Fibroblast of skin of left quadriceps (primary cell): ENCODE measurements around the gene MRPL1.

Source experiments
- DNase-seq, 2 experiments: peaks; one replicate each; pipeline ENCODE4 v3.0.0-alpha.2; 2013; ENCODE audit warnings: low read depth in 2 of 2

Gene MRPL1

DNA sequence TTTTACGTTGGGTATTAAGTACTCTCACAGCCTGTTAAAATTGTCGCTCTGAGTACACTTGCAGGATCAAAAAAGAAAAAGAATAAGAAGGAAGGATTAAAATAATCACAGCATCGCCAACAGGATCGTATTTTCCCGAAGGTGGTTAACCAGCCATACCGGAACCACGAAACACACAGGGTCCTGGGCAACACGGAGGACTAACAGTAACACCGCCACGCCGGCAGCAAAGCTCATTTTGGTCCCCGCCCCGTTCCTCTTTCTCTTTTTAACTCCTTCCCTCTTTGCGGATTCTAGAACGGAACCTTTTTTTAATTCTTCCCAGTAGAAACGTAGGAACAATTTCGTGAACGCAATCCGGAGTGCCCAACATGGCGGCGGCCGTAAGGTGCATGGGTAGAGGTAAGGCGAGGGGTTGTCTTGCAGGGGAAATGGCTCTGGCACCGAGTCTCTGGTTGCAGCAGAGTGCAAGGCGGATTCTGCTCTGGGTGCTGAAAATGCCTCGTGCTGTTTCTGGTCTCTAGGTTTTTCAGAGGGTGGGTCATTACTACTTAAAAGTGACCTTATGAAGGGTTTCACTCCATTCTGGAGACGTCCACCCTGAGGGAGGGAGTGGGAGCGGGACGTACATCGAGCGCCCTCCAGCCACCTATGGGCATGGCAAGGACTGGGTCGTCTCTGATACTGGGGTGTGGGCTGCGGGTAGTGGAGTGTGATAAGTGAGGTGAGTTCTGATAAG is at the start of gene MRPL1:
MRPL1 (plus strand) TSS at position 353 of the 739 bp plus-strand sequence; CDS start at position 372, 19 bp downstream.
- DNase-seq = peak; percentile 93 to 94

DNA sequence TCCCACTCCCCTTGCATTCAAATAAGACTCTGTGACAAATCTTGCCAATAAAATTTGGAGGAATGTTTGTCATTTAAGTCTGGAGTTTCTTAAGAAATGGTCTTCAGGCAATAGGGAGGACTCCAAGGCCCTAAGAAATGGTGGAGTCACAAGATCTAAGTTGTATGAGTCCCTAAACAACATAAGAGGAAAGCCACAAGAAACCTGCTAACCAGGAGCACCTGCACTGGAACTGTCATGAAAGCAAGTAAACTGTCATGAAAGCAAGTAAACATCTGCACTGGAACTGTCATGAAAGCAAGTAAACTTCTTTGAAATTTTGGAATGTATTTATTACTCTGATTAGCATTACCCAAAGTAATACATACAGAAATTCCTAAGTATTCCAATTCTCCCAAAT is 47.0 kb upstream of the MRPL1 start:
- DNase-seq = no peak

GRCh38 chr4:77816546-77816945 is 46.1 kb upstream of the MRPL1 start:
- no peak for DNase-seq

DNA sequence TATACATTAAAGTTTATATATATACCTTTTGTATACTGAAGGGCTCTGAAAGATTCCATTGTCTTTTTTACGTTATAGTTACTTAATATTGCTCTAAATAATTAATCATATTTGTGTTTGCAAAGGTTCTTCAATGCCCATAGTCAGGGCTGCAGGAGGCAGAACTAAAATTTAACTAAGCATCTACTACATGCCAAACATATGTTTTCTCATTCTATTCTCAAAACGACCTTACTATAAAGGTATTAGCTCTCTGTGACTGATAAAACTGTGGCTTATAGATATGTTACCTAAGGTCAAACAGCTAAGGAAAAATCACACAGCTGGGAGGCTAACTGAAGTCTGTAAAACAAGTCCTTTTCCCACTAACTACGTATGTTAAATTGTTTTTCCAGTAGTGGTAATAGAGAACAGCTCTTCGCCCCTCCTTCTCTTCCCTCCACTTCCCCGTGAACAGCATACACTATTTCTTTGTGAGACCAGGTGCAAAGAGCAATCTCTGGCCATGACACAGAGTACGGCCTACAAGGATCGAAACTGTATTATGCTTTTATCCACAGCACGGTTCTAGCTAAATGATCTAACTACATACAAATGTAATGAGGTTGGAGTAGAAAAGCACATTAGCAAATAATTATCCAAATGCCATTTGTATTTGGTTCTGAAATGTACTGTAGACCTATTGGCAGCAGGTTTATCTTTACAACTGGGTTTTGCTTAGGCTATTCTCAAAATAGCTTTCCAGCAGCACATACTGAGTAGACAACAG is 45.1 kb upstream of the MRPL1 start:
- no peak for DNase-seq

DNA sequence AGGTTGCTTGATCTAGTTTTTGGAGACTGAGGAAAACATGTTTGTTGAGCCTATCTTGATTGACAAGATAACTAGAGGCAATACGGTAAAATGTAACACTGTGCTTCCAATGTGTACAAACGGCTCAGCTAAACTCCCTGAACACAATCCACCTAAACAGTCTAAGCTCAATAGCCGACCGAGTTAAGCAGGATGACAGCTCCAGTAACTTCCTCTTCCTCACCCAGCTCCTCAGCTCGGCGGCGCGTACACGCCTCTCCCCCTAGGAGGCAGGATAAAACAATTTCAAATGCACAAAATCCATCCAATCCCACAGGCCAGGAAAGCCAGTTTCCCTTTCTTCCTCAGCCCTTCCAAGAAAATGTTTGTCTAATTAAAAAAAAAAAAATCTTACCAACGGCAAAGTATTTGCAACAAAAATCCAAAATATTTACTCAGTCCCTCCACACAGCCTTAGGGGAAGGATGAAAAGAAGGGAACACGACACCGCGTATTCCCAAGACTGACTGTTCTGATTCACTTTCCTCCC is 44.5 kb upstream of the MRPL1 start:
- DNase-seq = peak; percentile 59 to 61

GRCh38 chr4:77818602-77819403 is 43.8 kb upstream of the MRPL1 start, which contains the start of gene CNOT6L:
CNOT6L (minus strand) TSS chr4:77819368; CDS start chr4:77819308, 60 bp downstream.
- DNase-seq = peak; percentile 26 to 34

DNA sequence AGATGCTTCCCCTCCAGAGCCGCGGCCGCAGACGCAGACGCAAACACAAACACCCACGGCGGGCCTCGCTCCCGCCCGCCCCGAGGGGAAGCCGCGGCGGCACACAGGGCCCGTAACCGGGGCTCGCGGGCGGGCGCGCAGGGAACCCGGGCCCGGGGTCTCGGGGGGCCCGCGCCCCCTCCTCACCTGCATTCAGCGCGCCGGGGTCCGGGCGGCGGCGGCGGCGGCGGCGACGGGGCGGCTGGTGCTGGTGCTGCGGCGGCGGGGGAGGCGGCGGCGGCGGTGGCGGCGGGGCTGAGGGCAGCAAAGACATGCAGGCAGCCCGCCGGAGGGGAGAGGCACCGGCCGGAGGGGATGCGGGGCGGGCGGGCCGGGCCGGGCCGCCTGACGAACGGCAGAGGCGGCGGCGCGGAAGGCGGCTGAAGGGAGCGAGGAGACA is 43.2 kb upstream of the MRPL1 start:
- DNase-seq = no peak

GRCh38 chr4:77819843-77820648 is 42.6 kb upstream of the MRPL1 start:
- DNase-seq = peak; percentile 52

DNA sequence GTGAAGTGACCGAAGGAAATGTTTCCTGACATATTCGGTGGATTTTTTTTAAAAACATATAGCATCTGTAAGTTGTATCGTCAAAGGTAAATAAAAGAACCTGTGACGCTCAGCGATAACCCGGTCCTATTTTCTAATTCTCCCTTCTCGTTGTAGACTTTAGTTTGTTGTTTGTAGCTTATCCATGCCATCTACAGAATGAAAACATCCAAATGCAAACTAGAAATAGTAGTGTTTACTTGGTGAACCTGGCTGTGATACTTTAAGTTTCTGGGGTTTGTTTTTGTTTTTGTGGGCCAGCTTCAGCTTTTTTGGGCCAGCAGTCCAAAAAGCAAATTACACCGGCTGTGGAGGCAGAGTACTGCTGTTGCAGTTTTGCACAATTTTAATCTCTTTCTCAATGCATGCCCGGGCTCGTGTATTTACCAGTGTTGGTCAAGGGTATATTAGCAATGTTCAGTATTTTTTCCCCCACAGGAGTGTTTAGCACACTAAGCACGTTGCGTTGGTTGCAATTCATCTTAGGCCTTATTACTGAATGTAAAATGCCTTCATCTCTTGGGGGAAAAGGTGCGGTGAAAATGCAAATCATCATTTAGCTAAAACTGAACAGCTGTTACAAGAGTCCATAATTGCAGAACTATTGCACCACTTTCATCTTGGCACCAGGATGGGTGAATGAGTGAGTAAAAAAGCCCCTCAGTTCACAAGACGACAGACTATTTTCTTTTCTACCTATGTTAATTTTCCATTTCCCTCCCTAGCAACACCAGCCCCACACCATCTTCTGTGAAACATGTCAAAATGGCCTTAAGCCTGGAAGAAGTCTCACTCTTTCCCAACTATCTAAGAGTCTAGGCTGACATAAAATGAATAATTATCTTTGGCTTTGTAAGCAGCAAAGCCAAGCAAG is 41.7 kb upstream of the MRPL1 start:
- DNase-seq = no peak

DNA sequence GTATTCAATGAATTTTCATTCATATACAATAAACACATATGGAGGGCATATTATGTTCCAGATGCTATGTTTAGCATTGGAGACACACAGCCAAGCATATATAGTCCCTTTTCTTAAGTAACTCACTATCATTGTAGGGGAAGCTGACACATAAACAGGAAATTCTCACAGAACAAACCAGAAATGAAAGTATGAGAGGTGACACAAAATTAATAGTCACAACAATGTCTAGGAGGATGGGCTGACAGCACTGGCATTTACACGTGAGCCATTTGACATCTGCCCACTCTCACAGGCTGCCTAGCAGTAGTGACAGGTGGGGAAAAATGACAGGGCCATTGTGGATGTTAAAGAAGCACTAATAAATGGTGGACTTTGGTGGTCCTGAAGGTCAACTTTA is 40.9 kb upstream of the MRPL1 start:
- DNase-seq = no peak

GRCh38 chr4:77826275-77826674 is 36.4 kb upstream of the MRPL1 start:
- no peak for DNase-seq

DNA sequence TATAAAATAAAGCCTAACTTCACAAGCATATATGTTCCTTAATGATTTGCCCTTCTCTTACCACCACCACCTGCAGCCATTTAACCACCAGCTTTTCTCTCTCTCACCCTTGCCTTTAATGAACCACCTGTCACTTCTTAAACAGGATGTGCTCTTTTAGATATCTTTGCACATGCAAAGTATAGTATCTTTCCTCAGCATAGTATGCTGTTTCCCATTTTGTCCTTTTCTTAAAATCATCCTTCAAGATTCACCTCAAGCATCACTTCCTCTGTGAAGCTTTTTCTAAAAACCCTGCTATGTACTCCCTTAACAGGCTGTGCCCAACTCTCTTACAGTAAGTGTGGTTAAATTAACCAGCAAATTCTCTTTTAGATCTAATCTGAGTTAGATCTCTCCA is 35.3 kb upstream of the MRPL1 start:
- no peak for DNase-seq

GRCh38 chr4:77833126-77833724 is 29.4 kb upstream of the MRPL1 start:
- DNase-seq = no peak

DNA sequence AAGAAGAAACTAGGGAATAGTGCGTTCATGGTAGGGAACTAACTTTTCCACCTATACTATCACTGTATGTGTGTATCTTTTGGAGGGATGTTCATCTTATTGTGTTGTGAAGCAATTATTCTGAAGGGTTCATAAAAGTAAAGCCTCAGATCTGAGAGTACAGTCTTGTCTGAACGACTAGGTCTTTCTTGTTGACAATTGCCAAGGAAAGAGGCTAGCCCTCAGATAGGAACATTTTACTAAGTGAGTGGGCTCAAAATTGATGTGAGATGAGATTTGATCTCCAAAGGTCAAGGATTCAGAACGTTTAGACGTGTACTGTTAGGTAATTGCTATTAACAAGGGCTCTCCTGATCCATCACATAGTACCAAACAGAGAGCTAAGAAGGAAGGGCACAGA is 28.2 kb upstream of the MRPL1 start:
- no peak for DNase-seq

DNA sequence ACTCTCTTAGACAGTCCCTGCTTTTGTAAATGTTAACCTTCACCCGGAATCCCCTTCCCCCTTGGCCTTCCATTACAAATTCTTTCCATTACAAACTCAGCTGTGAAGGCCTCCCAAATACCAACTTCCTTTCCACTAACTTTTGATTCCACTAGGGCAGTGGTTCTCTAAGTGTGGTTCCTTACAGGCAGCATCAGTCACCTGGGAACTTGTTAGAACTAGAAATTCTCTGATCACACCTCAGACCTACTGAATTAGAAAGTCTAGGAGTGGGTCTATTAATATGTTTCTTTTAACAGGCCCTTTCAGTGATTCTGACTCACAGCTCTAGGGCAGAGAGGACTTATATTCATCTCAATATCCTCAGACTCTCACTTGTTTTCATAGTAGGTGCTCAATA is 19.0 kb upstream of the MRPL1 start:
- DNase-seq = no peak

- no peak for DNase-seq
Observed at GRCh38 chr4:77844363-77844762, 18.3 kb upstream of the MRPL1 start.

DNA sequence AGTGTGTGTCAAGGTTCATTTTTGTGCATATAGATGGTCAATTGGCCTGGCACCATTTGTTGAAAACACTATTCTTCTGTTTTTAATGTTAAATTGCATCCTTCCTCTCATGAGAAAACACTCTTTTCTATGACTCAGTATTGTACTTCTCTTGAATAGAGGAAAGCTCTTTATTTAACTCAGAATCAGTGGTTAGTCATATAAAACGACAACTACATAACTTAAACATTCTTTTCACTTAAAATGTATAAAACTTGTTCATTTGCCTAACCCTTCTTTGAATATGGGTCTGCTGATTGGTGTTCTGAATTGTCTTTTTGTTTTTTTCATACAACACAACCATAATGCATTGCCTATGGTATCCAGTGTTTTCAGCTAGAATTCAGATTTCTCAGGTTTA is 17.2 kb upstream of the MRPL1 start:
- no peak for DNase-seq

DNA sequence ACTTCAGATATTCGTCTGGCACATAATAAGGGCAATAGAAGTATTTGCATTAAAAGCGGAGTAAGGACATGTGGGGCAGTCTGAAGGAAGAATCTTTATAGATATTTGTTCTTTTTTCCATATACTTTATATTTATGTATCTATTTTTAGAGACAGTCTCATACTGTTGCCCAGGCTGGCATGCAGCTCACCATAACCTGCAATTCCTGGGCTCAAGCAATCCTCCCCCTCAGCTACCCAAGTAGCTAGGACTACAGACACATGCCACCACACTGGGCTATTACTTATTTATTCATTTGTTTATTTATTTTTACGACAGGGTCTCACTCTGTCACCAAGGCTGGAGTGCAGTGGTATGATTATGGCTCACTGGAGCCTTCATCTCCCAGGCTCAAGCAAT is 16.7 kb upstream of the MRPL1 start:
- DNase-seq = no peak

- no peak for DNase-seq
Observed at GRCh38 chr4:77848508-77848907, 14.1 kb upstream of the MRPL1 start.
